Lower leg skin (tissue), 3 donors: ENCODE data around the gene CREB5.

ENCODE experiments used
- CTCF ChIP-seq, 3 donors: fragments of 450-650 bp; IDR thresholded peaks; one replicate each; pipeline ENCODE4 v1.5.1; 2016; ENCODE audit warnings: antibody characterized with exemption in 3 of 3, mild to moderate bottlenecking in 3 of 3, moderate library complexity in 2 of 3
- POLR2A ChIP-seq, 2 donors: fragments of 450-650 bp; IDR thresholded peaks; one replicate each; pipeline ENCODE4 v1.6.1; 2016 to 2017; ENCODE audit warnings: antibody characterized with exemption in 2 of 2, mild to moderate bottlenecking in 1 of 2, moderate library complexity in 1 of 2

DNA sequence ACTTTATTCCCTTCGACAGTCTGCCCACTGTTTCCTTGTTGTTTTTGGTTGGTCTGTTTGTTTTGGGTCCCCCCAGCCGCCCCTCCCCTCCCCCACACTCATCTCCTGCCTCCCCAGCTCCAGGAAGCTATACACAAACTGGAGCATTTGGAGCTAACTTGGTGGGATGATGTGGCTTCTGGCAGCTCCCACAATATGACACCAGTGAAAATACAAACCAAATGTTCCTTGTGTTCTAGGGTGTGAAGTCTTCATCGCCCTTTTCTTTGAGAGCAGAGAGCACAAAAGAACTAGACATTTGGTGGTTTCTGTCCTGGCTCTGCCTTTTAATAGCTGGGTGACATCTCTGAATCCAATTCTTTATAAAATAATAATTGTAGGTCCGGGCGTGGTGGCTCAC is 33.8 kb downstream of the CREB5 start:
- TF ChIP-seq POLR2A (IDR thresholded peaks at IDR 0.05) (no peak), CTCF (IDR thresholded peaks at IDR 0.05) (no peak)
